HCT116 (cell line): ENCODE results near the gene ARRDC1. TPM values are rescaled to one million over a fixed set of nuclear protein-coding genes. Genes with fewer than 3 reads are reported as not detected.
"Not testable (repeated sequence)": the region's sequence is repeated elsewhere in the genome, so short reads cannot be mapped to it uniquely, and the experiment has no call there.

Source experiments
- ATAC-seq: fragments of 200-7000 bp; cut with Tn5 transposase; 2 replicates; pipeline ENCODE4 v1.9.1; 2020; ENCODE audit warnings: mild to moderate bottlenecking, moderate library complexity
- BruUV-seq: library from RNA; stranded (reverse); fragments of 400-500 nt; replicated peaks from 2 replicates; lab custom pipeline; 2021; lab: Mats Ljungman, UMichigan
- CTCF ChIA-PET: fragments of 300-600 bp; sonication (Branson Sonifier 250); formaldehyde crosslinking; loops from one replicate; lab custom pipeline; 2021; ENCODE audit warnings: antibody characterized with exemption; lab: Charles Lee
- POLR2A ChIA-PET: fragments of 300-600, 350-600 bp; sonication (Branson Sonifier 250); formaldehyde crosslinking; loops from one replicate; lab custom pipeline; 2021; ENCODE audit warnings: antibody characterized with exemption; lab: Charles Lee
- RAD21 ChIA-PET, 2 experiments: fragments of 300-600 bp; sonication (Branson Sonifier 250); formaldehyde crosslinking; loops; one replicate each; lab custom pipeline; 2023; ENCODE audit warnings: low total read pairs in 2 of 2; ENCODE audit not compliant: uncharacterized antibody in 2 of 2, unreplicated experiment in 2 of 2, low non-redundant PET in 1 of 2; lab: Charles Lee
- DNase-seq: peaks from one replicate; pipeline ENCODE4 v3.0.0-alpha.2; 2010; ENCODE audit warnings: low read depth, low spot score
- H2AFZ ChIP-seq: fragments of 200-600 bp; shearing (Covaris generic), sonication (generic); 2 replicates; pipeline ENCODE4 v1.6.1; 2017; ENCODE audit warnings: low read depth, mixed run types, mixed read lengths, antibody characterized with exemption, low read length; ENCODE audit not compliant: poor library complexity, severe bottlenecking
- H3K27ac ChIP-seq: 2 replicates; pipeline ENCODE4 v1.5.1; 2012; ENCODE audit warnings: low read depth, low read length
- H3K27me3 ChIP-seq: fragments of 200-600 bp; sonication (generic); 2 replicates; pipeline ENCODE4 v1.6.1; 2016; ENCODE audit warnings: mixed run types, low read length, mixed read lengths; ENCODE audit not compliant: insufficient read depth
- H3K36me3 ChIP-seq, 2 experiments: fragments of 200-500 bp in 1 of 2; fragments of 200-600 bp in 1 of 2; sonication (Bioruptor generic) in 1 of 2; sonication (generic) in 1 of 2; 2 replicates each; pipeline versions ENCODE4 v1.5.1 to v1.6.1; 2014 to 2016; ENCODE audit warnings: low read length in 2 of 2, inconsistent platforms in 1 of 2, mixed read lengths in 1 of 2, mixed run types in 1 of 2; ENCODE audit not compliant: insufficient read depth in 2 of 2, control insufficient read depth in 1 of 2
- H3K4me1 ChIP-seq, 2 experiments: fragments of 200-600 bp in 1 of 2; sonication (generic) in 1 of 2; 2 replicates each; pipeline versions ENCODE4 v1.5.1 to v1.6.1; 2012 to 2017; ENCODE audit warnings: low read length in 2 of 2, inconsistent platforms in 1 of 2, mild to moderate bottlenecking in 1 of 2, mixed read lengths in 1 of 2, mixed run types in 1 of 2, moderate library complexity in 1 of 2; ENCODE audit not compliant: insufficient read depth in 2 of 2, control insufficient read depth in 1 of 2
- H3K4me2 ChIP-seq: fragments of 200-600 bp; sonication (generic); 2 replicates; pipeline ENCODE4 v1.6.1; 2017; ENCODE audit warnings: mixed run types, low read length, mixed read lengths
- H3K4me3 ChIP-seq, 2 experiments: fragments of 200-600 bp in 1 of 2; sonication (generic) in 1 of 2; replicated peaks in 1 of 2; 2 replicates each; pipeline ENCODE4 v1.5.1; 2011 to 2016; ENCODE audit warnings: low read length in 2 of 2, control low read depth in 1 of 2, low read depth in 1 of 2, mild to moderate bottlenecking in 1 of 2, mixed read lengths in 1 of 2, mixed run types in 1 of 2
- H3K79me2 ChIP-seq: fragments of 200-600 bp; sonication (generic); 2 replicates; pipeline ENCODE4 v1.6.1; 2017; ENCODE audit warnings: mild to moderate bottlenecking, mixed run types, low read length, moderate library complexity, mixed read lengths; ENCODE audit not compliant: insufficient read depth
- H3K9ac ChIP-seq: fragments of 200-600 bp; sonication (generic); 2 replicates; pipeline ENCODE4 v1.6.1; 2016; ENCODE audit warnings: low read length, mixed read lengths
- H3K9me2 ChIP-seq: fragments of 200-600 bp; sonication (generic), shearing (Covaris generic); 2 replicates; pipeline ENCODE4 v1.6.1; 2017; ENCODE audit warnings: mixed run types, mild to moderate bottlenecking, moderate library complexity; ENCODE audit not compliant: insufficient read depth
- H3K9me3 ChIP-seq, 2 experiments: fragments of 200-500 bp in 1 of 2; fragments of 200-600 bp in 1 of 2; sonication (Bioruptor generic) in 1 of 2; sonication (generic) in 1 of 2; 2 replicates each; pipeline ENCODE4 v1.6.1; 2014 to 2017; ENCODE audit warnings: low read length in 2 of 2, mixed read lengths in 2 of 2, inconsistent platforms in 1 of 2, low read depth in 1 of 2, mild to moderate bottlenecking in 1 of 2, mixed run types in 1 of 2, moderate library complexity in 1 of 2; ENCODE audit not compliant: control insufficient read depth in 1 of 2, insufficient read depth in 1 of 2
- H4K20me1 ChIP-seq: fragments of 200-600 bp; sonication (generic), shearing (Covaris generic); 2 replicates; pipeline ENCODE4 v1.6.1; 2017; ENCODE audit warnings: mixed run types, mild to moderate bottlenecking, moderate library complexity; ENCODE audit not compliant: insufficient read depth
- ATF3 ChIP-seq: IDR thresholded peaks from 2 replicates; pipeline ENCODE4 v1.6.1; 2012
- CBX3 ChIP-seq: IDR thresholded peaks from 2 replicates; pipeline ENCODE4 v1.6.1; 2012; ENCODE audit warnings: low read depth
- CEBPB ChIP-seq: IDR thresholded peaks from 2 replicates; pipeline ENCODE4 v1.6.1; 2012; ENCODE audit warnings: low read depth
- EGR1 ChIP-seq: IDR thresholded peaks from 2 replicates; pipeline ENCODE4 v1.6.1; 2012; ENCODE audit warnings: low read depth
- ELF1 ChIP-seq: IDR thresholded peaks from 2 replicates; pipeline ENCODE4 v1.6.1; 2012; ENCODE audit warnings: low read depth, borderline replicate concordance
- EZH2 ChIP-seq: fragments of 200-600 bp; sonication (generic); IDR thresholded peaks from 2 replicates; pipeline ENCODE4 v1.6.1; 2017; ENCODE audit warnings: antibody characterized with exemption, mixed run types
- EZH2phosphoT487 ChIP-seq: fragments of 200-600 bp; IDR thresholded peaks from 2 replicates; pipeline ENCODE4 v1.6.1; 2018; ENCODE audit warnings: antibody characterized with exemption, borderline replicate concordance
- FOSL1 ChIP-seq: IDR thresholded peaks from 2 replicates; pipeline ENCODE4 v1.6.1; 2012; ENCODE audit warnings: low read depth
- MAX ChIP-seq: IDR thresholded peaks from 2 replicates; pipeline ENCODE4 v1.6.1; 2012
- POLR2A ChIP-seq: IDR thresholded peaks from 2 replicates; pipeline ENCODE4 v1.7.0; 2011; ENCODE audit warnings: borderline replicate concordance; ENCODE audit not compliant: insufficient read depth, insufficient read length; ENCODE audit errors: extremely low read depth
- POLR2AphosphoS5 ChIP-seq: IDR thresholded peaks from 2 replicates; pipeline ENCODE4 v1.6.1; 2011; ENCODE audit warnings: mild to moderate bottlenecking, low read depth, low read length, moderate library complexity
- REST ChIP-seq: IDR thresholded peaks from 2 replicates; pipeline ENCODE4 v1.6.1; 2012; ENCODE audit warnings: low read depth
- SIN3A ChIP-seq: IDR thresholded peaks from 2 replicates; pipeline ENCODE4 v1.6.1; 2012; ENCODE audit warnings: low read depth
- SP1 ChIP-seq: IDR thresholded peaks from 2 replicates; pipeline ENCODE4 v1.6.1; 2012; ENCODE audit warnings: low read depth
- SRF ChIP-seq: IDR thresholded peaks from 2 replicates; pipeline ENCODE4 v1.6.1; 2012; ENCODE audit warnings: low read depth
- TCF7L2 ChIP-seq: IDR thresholded peaks from 2 replicates; pipeline ENCODE4 v1.7.0; 2011; ENCODE audit warnings: borderline replicate concordance, inconsistent platforms; ENCODE audit not compliant: insufficient read depth, insufficient read length; ENCODE audit errors: extremely low read depth
- YY1 ChIP-seq: IDR thresholded peaks from 2 replicates; pipeline ENCODE4 v1.6.1; 2011; ENCODE audit warnings: low read length, low read depth, moderate library complexity, mild to moderate bottlenecking; ENCODE audit not compliant: insufficient replicate concordance; ENCODE audit errors: extremely low read depth
- ZFX ChIP-seq: fragments of 450-650 bp; IDR thresholded peaks from 2 replicates; pipeline ENCODE4 v1.6.1; 2017
- ZNF274 ChIP-seq: fragments of 200-500 bp; sonication (Bioruptor generic); IDR thresholded peaks from 2 replicates; pipeline ENCODE4 v1.6.1; 2014; ENCODE audit warnings: mild to moderate bottlenecking, low read depth, low read length, inconsistent platforms
- intact Hi-C: fragments of 100-400 bp; cut with micrococcal nuclease; formaldehyde crosslinking; loops from 2 replicates; pipeline ENCODE4 v1.10.0; 2022
- total RNA-seq: library from RNA; stranded (reverse); gene quantifications from one replicate; pipeline ENCODE4 v1.2.1, GENCODE V29; 2021; ENCODE audit not compliant: unreplicated experiment

ARRDC1 gene
- total RNA-seq, 1 experiment from 2014 or later: 82.8 TPM

- no peak for DNase-seq
- Histone ChIP-seq H3K79me2 (peaks cover 13% of the 10 kb centered on the region), H3K4me3 (no peak overlapping the region), H3K4me1 (no peaks in the 10 kb centered on the region), H3K9me3 (no peaks in the 10 kb centered on the region), H2AFZ (no peak overlapping the region), H3K36me3 (peaks cover 8 to 13% of the 10 kb centered on the region in 2 experiments; a peak in 3 of 4 replicates), H3K27me3 (no peaks in the 10 kb centered on the region), H3K9me2 (no peaks in the 10 kb centered on the region), H3K27ac (no peak overlapping the region), H4K20me1 (no peaks in the 10 kb centered on the region), H3K9ac (no peak overlapping the region), H3K4me2 (no peak overlapping the region)
- ChIA-PET POLR2A (no interaction called here), RAD21 (no interaction called here), CTCF (no interaction called here)
- BruUV-seq: no TSS peak
- intact Hi-C loops: no loop called here
- TF ChIP-seq ZFX (no peak), MAX (no peak), REST (no peak), ZNF274 (no peak), FOSL1 (no peak), YY1 (no peak), CBX3 (no peak), CEBPB (no peak), ATF3 (no peak), EGR1 (no peak), SP1 (no peak), POLR2AphosphoS5 (no peak), EZH2phosphoT487 (no peak), SIN3A (no peak), ELF1 (no peak), TCF7L2 (no peak), SRF (no peak), POLR2A (no peak), EZH2 (no peak)
- ATAC-seq: no peak; the same call in 1 of the 2 replicates
Observed at GRCh38 chr9:137564817-137565411, 40.6 kb upstream of the ARRDC1 start.

GRCh38 chr9:137568445-137568844 lies 37.0 kb upstream of the ARRDC1 start:
- H3K9ac ChIP-seq, DNase-seq, H3K9me3 ChIP-seq, intact Hi-C loops, H3K4me3 ChIP-seq, H3K27me3 ChIP-seq, POLR2A ChIA-PET, ATAC-seq, H3K9me2 ChIP-seq, H3K4me2 ChIP-seq, H3K4me1 ChIP-seq, H3K27ac ChIP-seq, CTCF ChIA-PET, RAD21 ChIA-PET, H4K20me1 ChIP-seq, BruUV-seq, H2AFZ ChIP-seq: not testable (repeated sequence)
- Histone ChIP-seq H3K36me3 (peaks cover 15 to 23% of the 10 kb centered on the region in 2 experiments; a peak in 3 of 4 replicates), H3K79me2 (peaks cover 24% of the 10 kb centered on the region)
